Measurements from ENCODE around the gene TMEM74B.
A peak's percentile ranks its signal among the peaks of the same experiment; 100 is the strongest.

The TMEM74B gene

DNA sequence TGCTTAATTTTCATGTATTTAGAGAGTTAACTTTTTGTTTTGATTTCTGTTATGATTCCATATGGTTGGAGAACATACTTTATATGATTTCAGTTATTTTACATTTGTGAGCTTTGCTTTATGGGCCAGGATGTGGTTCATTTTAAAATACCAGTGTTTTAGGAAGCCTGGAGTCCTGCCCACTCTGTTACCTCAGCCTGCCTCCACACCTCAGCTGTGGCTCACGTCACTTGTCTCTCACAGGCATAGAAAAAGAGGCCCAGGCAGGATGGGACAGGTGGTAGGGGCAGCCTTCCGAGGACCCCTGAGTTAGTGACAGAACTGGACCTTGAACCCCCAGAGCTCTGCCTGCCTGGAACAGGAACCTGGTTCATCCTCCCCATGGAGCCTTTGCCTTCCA, 50.4 kb downstream of the TMEM74B start:
- no peak for DNase-seq

- no peak for DNase-seq
These were observed 53.4 kb downstream of the TMEM74B start for GRCh38 chr20:1131354-1131753.

GRCh38 chr20:1130847-1131246, 53.9 kb downstream of the TMEM74B start:
- DNase-seq: peak; percentile 45 to 72

All from inflammatory macrophage treated with lipopolysaccharide for 1 hour (primary cell).